GM12874 (cell line): Measurements from ENCODE around the gene GLI3.

Source experiments
- CTCF ChIP-seq: IDR thresholded peaks from 2 replicates; pipeline ENCODE4 v1.5.1; 2011; ENCODE audit warnings: low read depth, mild to moderate bottlenecking, control low read depth, low read length, moderate library complexity; ENCODE audit not compliant: insufficient read depth

The GLI3 gene

DNA sequence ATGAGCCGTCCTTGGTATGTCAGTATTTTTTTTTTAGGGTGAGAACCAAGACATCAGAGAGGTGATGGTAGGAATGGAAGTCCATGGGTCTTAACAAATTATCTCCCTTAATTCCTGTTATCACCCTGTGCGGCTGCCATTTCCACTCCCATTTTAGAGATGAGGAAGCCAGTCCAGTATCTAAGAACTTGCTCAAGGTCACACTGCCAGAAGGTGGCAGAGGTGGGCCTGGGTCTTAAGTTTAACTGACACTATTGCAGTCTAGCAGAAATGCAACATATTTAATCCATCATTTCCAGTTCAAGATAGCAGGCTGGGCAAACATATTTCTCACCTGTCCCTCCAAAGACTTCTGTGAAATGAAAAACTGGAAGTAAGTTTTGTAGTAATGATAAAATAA, 108.3 kb downstream of the GLI3 start:
- TF ChIP-seq CTCF, result no peak

- TF ChIP-seq CTCF, result no peak
Measured at GRCh38 chr7:42127232-42127622, 109.8 kb downstream of the GLI3 start.

GRCh38 chr7:42126475-42127231, 110.4 kb downstream of the GLI3 start:
- TF ChIP-seq CTCF, result no peak

- no peak for TF ChIP-seq CTCF
Measured at GRCh38 chr7:42125321-42125720, 111.7 kb downstream of the GLI3 start.

- TF ChIP-seq CTCF, result no peak
Measured at GRCh38 chr7:42123716-42124115, 113.3 kb downstream of the GLI3 start.

DNA sequence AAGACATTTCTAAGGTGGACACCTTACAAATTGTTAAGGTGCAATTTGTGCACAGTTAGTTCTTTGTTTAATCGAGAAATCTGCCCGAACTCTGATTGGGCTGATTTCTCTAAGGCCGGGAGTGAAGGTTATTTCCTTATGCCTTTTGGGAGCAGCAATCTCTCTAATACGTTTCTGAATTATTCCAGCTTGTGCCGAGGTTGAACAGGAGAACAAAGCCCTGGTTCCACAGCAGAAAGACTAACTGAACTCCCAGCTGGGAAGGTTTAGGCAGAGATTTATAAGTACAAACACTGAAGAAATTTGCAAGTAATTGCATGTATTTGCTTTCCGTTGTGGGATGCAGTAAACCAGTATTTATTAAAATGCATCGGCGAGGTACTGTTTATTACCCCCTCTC, 116.8 kb downstream of the GLI3 start:
- TF ChIP-seq CTCF, result no peak

DNA sequence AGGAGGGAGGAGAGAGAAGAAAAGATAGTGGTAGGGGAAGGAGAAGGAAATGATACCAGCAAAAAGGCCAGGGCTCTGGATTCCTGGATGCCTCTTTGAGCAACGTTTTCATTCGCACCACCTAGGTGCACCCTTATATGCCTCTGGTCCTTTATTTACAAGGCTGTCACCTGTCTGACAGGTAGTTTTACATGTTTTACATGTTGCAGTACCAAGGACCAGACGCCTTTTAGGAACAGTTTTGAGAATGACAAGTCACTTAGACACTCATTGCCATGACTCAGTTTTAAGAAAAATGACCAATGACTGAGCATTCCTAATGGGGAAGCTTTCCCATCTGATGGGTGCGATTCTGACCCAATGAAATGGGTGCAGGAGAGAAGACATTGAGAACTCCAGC, 119.8 kb downstream of the GLI3 start:
- no peak for TF ChIP-seq CTCF
